GM19395 (cell line): ENCODE results near the gene FBLN7.
"Not testable (repeated sequence)": the region's sequence is repeated elsewhere in the genome, so short reads cannot be mapped to it uniquely, and the experiment has no call there.

Source experiments
- ATAC-seq: cut with Tn5 transposase; IDR thresholded peaks from one replicate; pipeline ENCODE4 v1.9.1; 2021; ENCODE audit warnings: mild to moderate bottlenecking, moderate library complexity; ENCODE audit not compliant: unreplicated experiment

The FBLN7 gene

DNA sequence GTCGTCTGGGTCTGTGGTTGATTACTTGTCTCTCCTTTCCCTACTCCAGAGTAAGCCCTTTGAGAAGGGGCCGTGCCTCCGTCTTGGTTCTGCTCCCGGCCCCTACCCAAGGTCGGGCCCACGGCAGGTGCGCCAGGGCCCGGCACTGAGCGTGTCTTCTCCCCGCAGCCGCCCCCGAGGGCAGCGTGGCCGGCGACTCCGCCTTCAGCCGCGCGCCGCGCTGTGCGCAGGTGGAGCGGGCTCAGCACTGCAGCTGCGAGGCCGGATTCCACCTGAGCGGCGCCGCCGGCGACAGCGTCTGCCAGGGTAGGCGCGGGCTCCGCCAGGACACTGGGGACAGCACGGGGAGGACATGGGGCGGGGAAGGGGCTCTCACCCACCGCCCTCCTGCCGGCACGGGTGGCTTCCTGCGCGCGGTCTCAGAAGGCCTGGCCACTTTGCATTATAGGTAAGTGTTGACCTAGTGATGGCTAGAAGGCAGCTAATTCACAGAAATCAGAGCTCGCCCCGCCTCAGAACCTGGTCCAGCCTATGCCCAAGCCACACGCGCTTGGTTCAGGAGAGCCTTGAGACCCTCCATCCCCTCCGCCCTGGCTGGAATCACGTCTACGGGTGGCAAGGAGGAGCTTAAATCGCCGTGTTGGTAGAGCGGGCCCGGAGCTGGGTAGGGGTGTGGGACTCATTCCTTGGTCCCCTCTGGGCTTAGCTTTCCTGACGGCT, 43.5 kb downstream of the FBLN7 start:
- no peak for ATAC-seq

DNA sequence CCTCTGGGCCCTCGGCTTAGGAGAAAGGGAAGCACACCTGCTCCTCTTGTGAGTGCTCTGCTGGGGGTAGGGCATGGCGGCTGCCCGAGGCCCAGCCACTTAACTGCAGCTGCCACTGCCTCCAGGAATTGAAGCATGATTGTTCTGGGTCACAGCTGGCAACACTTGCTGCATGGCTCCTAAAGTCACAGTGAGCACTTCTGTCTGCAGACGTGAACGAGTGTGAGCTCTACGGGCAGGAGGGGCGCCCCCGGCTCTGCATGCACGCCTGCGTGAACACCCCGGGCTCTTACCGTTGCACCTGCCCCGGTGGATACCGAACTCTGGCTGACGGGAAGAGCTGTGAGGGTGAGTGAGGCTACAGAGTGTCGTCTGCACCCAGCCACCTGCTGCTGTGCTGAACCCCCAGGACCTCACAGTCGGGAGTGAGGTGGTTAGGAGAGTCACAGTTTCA, 44.4 kb downstream of the FBLN7 start:
- no peak for ATAC-seq

DNA sequence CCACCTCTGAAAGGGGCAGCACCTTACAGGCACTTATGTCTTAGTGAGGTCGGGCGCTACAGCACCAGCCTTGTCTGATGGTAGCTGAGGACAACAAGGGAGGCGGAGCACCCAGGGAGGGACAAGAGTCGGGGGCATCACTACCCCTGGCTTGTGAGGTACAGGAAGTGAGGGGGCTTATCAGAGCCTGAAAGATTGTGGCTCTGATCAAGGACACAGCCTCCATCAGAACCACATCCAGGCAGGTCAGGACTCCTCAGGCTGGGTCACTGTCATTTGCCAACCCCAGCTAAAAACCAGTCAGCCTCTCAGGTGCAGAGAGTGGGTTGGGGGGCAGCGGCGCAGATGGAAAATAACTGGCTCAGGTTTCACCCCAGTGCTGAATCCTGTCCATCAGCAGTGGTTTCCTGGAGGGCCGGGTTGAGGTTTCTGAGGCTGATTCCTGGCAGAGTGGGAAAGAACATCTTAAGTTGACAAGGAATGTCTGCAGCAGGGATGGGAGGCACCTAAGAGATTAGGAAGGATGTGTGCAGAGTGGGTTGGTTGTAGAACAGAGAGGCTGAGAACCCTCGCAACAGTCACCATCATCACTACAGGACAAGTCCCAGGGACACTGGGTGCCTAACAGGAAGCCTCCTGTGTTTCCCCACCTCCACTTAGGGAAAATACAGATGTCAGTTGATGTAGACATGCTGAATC, 45.3 kb downstream of the FBLN7 start:
- no peak for ATAC-seq

DNA sequence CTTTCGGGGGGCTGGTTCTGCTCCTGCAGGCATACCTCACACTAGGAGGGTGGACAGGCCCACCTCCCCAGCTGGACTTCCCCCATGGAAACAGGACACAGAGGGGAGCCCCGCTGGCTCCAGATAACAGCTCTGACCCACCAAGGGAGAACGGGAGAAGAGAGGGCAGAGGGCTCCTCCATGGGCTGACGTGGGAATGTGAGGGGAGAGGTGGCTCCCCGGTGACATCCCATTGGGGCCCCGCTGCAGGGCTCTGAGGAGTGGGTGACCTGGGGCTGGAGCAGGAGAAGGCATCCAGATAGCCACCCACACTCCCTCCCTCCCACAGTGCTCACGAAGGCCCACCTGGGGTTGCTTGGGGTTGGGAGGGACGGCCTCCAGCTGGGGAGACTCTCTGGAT, 45.9 kb downstream of the FBLN7 start:
- no peak for ATAC-seq

DNA sequence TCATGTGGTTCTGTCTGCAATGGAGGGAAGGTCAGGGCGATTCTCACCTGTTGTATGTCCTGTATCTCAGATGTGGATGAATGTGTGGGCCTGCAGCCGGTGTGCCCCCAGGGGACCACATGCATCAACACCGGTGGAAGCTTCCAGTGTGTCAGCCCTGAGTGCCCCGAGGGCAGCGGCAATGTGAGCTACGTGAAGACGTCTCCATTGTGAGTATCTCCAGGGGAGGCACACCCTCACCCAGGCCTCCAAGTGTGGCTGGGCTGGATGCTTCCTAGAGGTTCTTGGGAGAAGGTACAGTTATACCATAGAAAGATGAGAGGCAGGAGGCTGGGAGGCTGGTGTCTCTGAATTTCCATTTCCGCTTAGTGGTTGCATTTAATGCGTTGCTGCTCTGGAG, 46.9 kb downstream of the FBLN7 start:
- no peak for ATAC-seq

DNA sequence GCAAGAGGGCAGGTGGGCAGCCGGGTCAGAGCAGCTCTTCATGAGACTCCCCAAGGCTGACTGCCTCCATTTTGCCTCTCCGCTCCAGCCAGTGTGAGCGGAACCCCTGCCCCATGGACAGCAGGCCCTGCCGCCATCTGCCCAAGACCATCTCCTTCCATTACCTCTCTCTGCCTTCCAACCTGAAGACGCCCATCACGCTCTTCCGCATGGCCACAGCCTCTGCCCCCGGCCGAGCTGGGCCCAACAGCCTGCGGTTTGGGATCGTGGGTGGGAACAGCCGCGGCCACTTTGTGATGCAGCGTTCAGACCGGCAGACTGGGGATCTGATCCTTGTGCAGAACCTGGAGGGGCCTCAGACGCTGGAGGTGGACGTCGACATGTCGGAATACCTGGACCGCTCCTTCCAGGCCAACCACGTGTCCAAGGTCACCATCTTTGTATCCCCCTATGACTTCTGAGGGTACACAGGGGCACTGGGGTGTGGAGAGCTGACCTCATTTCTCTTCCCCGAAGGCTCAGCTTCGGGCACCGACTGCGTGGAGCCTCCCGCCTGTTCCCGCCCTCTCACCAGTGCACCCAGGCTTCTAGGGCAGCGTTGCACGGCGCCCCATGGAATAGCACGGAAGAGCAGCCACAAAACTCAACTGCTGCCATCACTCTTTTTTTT, 49.0 kb downstream of the FBLN7 start:
- no peak for ATAC-seq

DNA sequence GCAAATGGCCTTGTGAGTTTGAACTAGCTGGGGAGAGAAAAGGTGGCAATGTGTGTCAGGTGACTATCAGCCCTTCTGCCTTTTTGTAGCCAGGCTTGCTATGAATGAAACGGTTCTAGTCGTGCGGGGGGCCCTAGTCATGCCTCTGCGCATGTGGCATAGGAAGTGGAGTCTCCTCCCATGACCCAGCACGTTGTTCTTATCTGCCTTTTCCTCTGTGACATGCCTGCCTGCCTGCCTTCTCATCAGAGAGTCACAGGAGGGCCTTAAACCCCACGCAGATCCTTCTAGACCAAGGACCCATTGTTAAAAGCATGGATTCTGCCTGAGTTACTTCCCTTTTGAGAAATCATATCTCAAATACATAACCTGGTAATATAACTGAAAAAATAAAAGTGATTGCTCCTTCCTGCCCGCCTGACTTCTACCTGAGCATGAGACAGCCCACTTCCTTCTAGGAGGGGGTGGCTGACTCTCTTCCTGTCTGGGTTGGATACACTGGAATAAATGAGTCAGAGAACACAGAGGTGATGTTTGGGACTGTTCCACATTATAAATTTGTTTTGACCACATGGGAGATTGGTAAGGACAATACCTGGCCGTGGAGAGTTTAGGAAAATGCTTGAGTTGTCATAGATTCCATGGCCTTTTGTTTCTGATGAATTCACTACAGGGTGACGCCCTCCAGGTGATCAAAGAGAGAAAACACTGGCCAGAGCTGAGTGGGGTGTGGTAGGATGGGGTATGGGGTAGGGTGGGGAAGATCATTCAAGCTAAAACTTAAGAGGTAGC, 49.8 kb downstream of the FBLN7 start:
- ATAC-seq, result no peak

DNA sequence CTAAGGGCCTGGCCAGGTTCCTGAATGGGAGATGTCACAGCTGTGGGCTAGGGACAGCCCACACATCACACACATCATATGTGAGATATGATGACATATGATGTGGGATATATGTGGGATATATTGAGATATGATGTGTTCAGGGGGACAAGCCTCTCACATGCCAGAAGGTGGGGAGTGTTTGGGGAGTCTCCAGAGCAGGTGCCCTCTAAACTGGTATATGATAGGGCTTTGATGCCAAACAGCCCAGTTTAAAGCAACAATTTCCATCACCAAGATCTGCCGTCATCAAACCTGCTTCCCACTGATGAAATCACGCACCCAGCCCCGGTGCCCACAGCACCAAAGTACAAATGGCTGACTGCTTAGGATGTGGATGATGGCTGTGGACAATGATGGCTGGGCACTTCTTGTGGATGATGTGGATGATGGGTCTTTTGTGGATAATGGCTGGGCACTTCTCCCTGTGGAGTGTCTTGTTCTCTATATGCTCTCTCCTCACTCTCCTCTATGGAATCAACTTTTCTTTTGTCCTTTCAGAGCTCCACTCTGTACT, 50.9 kb downstream of the FBLN7 start:
- no peak for ATAC-seq

DNA sequence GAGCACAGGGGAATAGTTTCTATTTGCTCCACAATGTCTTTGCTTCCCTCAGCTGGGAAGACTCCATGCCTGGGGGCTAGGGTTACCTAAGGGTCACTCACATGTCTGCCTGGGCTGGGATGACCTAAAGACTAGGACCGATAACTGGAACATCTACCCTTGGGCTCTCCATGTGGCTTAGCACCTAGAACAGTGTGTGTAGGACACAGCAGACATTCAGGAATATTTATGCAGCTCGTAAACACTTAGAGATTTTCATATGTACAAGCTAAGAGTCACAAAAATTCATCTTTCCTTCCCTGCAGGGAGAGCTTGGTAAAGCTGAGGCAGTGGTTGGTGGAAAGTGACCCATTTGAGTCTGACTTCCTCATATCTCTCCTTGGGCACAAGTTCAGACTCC, 55.8 kb downstream of the FBLN7 start:
- no peak for ATAC-seq

DNA sequence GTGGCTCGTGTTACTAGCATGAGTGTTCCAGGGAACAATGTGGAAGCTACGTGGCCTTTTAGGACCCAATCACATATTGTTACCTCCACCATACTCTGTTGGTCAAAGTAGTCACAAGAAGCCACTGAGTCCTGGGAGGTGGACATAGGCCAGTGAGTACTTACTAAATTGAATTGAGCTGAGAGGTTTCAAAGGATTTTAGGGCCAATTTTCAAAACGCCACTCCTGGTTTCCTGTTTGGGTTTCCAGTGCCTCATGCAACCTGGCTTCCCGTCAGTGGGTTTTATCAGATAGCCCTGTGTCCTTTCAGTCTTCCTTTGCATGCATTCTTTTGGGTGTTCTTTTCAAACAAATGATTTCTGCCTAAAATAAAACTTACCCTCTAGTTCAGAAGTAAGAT, 56.3 kb downstream of the FBLN7 start:
- ATAC-seq, result no peak

DNA sequence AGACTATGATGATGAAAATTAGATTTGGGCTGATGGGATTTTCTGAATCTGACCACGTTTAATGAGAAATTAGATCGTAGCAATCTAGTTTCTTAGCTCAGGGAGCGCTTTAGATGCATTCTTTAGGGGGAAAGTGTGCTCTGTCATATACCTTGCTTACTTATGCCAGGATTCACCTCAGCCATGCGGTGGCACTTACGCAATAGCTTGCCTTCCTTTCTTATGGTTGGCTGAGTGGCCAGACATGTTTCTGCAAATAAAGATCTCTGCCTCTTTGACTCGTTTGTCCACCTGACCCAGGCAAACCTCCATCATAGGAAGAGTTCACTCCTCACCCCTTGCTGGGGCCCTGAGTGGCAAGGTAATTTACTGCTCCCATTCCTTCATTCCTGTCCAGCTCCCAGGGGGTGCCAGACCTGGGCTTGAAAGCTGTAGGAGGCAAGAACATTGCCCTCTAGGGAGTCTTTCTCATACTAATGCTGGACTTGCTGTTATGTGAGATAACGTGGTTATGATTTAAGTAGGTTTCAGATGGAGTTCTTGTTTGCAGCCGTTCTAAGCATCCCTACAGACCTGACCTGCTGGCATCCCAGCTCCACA, 57.1 kb downstream of the FBLN7 start:
- ATAC-seq, result no peak

DNA sequence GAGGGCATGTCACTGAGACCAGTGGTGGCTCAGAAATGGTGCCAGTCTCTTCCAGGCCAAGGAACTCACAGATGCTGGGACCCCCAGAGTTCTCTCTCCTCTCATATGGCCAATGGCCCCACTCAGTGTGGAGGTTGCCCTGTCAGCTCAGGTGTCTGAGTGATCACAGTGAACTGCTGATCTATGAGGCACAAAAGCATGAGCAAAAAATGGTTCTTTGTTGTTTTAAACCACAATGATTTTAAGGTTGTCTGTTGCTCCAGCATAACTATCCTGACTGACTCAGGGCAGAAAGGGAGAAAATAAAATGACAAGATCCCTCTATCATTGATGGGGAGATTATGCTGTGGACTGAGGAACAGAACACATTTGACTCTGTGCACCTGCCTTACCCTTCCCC, 57.8 kb downstream of the FBLN7 start:
- ATAC-seq, result no peak

DNA sequence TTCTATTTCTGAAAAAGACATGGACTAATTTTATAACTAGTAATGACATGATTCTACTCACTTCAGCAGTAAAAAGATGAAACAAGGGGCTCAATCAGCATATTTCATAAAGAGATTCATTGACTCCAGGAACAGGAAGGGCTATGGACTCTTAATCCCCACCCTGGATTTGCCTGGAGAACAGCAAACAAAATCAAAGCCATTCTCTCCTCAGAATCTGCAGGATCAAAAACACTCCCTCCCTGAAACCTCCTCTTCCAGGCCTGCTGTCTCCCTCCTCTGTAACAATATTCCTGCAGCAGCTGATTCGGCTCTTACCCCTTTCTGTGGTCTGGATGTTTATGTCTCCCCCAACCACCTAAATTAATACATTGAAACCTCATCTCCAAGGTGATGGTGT, 59.7 kb downstream of the FBLN7 start:
- ATAC-seq, result no peak

DNA sequence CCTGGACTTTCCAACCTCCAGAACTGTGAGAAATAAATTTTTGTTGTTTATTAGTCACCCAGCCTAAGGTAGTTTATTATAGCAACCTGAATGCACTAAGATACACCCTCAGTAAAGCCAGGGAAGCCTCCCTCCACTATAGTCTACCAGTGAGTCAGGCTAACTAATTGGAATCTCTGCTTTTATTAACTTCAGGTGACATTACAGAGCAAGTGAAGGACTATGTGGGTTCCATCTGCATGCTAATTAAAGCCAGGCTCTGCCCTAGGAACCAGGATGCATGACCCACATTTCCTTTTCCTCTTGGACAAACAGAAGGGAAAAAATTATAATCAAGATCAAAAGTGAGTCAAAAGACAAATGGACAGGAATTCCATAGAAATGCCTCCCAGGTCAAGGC, 60.6 kb downstream of the FBLN7 start:
- ATAC-seq, result no peak

DNA sequence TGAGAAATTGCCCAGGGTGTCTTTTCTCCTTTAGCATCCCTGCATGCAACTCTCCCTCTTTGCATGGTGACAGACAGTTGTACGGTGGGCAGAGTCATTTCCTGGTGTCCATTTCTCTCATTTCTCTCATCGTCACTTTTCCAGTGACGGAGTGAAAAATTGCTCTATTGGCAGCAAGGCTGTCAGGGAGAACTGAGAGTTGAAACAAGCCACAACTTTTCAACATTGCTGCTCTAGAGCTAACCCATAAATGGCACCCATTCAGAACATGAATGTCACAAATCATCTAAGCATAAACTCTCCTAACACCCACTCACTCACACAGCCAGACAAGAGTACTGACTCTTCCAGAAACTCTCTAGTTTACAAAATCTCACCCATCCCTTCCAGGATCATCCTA, 61.0 kb downstream of the FBLN7 start:
- no peak for ATAC-seq

DNA sequence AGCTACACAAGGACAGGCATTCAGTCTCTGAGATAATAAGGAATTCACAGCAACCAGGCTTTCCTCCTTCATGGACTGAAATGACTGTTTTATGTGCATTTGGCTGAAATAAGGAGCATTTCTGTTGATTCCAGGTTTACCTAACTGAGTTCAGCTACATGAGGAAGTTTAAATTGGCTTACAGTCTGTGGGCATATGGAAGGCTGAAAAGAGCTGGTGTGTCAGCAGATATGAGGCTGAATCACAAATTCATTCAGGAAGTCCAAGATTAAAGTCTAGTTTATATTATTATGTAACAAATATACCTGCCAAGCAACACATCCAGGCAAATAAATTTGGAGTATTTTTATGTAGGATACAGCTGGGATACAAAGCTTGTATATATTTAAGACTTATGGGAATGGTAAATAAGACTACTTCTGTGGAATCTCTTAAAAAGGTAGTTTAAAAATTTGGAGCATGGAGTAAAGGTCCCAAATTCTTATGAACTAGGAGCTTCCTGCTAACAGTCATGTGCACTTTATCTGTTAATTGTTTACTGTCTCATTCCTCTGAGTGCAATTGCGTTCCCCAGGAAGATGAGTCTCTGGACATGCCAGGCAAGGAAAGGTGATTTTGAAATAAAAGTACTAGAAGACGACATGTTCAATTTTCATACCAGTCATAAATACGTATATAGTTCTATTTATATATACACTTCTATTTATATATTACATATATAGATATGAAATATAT, 63.7 kb downstream of the FBLN7 start:
- ATAC-seq, result no peak

DNA sequence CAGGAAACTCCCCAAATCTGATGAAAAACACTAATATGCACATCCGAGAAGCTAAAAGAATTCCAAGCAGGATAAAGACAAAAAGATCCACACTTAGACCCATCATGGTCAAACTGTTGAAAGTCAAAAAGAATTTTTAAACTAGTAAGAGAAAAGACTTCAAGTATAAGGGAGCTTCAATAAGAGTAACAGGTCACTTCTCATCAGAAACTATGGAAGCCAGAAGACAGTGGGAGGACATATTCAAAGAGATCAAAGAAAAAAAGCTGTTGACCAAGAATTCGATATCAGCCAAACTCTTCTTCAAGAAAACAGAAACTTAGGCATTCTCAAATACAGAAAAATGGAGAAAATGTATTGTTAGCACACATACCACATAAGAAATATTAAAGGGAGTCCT, 66.2 kb downstream of the FBLN7 start:
- ATAC-seq, result no peak

DNA sequence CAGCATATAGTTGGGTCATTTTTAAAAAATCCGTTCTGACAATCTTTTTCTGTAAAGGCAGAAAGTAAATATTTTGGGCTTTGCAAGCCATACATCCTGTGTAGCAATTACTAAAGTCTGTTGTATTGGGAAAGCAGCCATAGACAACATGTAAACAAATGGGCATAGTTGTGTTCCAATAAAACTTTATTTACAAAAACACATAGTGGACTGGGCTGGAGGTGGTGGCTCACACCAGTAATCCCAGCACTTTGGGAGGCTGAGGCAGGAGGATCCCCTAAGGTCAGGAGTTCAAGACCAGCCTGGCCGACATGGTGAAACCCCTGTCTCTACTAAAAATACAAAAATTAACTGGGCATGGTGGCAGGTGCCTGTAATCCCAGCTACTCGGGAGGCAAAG, 69.7 kb downstream of the FBLN7 start:
- not testable (repeated sequence) for ATAC-seq

DNA sequence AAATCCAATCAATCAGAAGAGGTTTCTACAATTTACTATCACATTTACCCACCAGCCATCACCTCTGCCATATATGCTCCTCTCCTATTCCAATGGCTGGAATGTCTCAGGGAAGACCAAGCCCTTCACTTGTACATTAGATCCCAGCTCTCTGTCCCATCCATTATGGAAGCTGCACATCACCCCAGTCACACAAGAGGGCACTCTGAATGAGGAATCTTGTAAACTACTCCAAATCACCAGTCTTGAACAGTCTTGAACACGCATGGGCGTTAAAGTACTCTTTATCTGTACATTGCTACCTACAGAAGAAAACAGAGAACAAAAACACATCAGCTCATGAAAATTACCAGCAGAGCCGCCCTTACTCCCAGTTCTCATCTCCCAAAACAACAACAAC, 78.0 kb downstream of the FBLN7 start:
- no peak for ATAC-seq

DNA sequence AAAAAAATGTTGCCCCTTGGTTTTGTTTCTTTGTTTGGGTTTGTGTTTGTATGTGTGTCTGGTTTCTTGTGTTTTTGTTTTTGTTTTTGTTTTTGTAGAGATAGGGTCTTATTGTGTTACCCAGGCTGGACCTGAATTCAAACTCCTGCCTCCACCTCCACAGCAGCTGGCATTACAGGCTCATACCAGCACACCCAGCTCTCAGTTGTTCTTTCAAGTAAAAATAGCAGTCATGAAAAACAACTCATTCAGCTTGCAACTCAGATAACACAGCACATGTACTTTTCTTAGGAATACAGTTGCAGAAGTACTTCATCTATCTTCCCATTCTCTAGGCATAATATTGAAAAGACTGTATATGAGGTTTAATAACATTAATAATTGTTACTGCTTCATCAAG, 79.7 kb downstream of the FBLN7 start:
- no peak for ATAC-seq
